PC-3 (cell line): ENCODE results near the gene CIAO2B.

ENCODE experiments used
- EZH2 ChIP-seq: fragments of 300-600 bp; sonication (generic); IDR thresholded peaks from one replicate; pipeline ENCODE4 v1.6.1; 2017; ENCODE audit warnings: antibody characterized with exemption, mild to moderate bottlenecking, low read length; ENCODE audit not compliant: unreplicated experiment
- TF ChIP-seq, protein P1 (sequence below): fragments of 300-600 bp; sonication (generic); conservative IDR thresholded peaks from 2 replicates; pipeline ENCODE4 v1.5.1; 2017; ENCODE audit warnings: antibody characterized with exemption, low read depth, mild to moderate bottlenecking, low read length

GRCh38 chr16:66910175-66910940 is 23.8 kb downstream of the CIAO2B start:
- no peak for TF ChIP-seq EZH2
- TF ChIP-seq, protein P1, sequence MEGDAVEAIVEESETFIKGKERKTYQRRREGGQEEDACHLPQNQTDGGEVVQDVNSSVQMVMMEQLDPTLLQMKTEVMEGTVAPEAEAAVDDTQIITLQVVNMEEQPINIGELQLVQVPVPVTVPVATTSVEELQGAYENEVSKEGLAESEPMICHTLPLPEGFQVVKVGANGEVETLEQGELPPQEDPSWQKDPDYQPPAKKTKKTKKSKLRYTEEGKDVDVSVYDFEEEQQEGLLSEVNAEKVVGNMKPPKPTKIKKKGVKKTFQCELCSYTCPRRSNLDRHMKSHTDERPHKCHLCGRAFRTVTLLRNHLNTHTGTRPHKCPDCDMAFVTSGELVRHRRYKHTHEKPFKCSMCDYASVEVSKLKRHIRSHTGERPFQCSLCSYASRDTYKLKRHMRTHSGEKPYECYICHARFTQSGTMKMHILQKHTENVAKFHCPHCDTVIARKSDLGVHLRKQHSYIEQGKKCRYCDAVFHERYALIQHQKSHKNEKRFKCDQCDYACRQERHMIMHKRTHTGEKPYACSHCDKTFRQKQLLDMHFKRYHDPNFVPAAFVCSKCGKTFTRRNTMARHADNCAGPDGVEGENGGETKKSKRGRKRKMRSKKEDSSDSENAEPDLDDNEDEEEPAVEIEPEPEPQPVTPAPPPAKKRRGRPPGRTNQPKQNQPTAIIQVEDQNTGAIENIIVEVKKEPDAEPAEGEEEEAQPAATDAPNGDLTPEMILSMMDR: no peak
